Measurements from ENCODE around the gene UGT1A9.

GRCh38 chr2:233699424-233700027 lies 27.8 kb downstream of the UGT1A9 start:
- no peak for TF ChIP-seq POLR2A (IDR thresholded peaks at IDR 0.05)
- no peak for TF ChIP-seq CTCF (IDR thresholded peaks at IDR 0.05)
- TF ChIP-seq POLR2AphosphoS5 (IDR thresholded peaks at IDR 0.05; ENCODE audit: insufficient read depth in 1 of 2, low read depth in 1 of 2), result no peak

Data from vagina (tissue), 2 donors.